GM23248 (cell line): Measurements from ENCODE around the gene PHACTR2.

Experiments
- EZH2 ChIP-seq: fragments of 200-600 bp; sonication (generic); IDR thresholded peaks from 2 replicates; pipeline ENCODE4 v1.6.1; 2018; ENCODE audit warnings: antibody characterized with exemption, mild to moderate bottlenecking; ENCODE audit not compliant: insufficient read depth, poor library complexity, severe bottlenecking
- EZH2phosphoT487 ChIP-seq: fragments of 200-600 bp; sonication (generic); IDR thresholded peaks from 2 replicates; pipeline ENCODE4 v1.6.1; 2018; ENCODE audit warnings: antibody characterized with exemption, moderate library complexity, mild to moderate bottlenecking, low read depth; ENCODE audit not compliant: insufficient read depth

GRCh38 chr6:143749891-143750290 is 72.1 kb downstream of the PHACTR2 start:
- no peak for TF ChIP-seq EZH2
- TF ChIP-seq EZH2phosphoT487, result no peak
